SK-N-SH (cell line): ENCODE measurements around the gene THSD4. TPM values are rescaled to one million over a fixed set of nuclear protein-coding genes. Genes with fewer than 3 reads are reported as not detected.
A peak's percentile ranks its signal among the peaks of the same experiment; 100 is the strongest.

ENCODE experiments used
- CTCF ChIA-PET: fragments of 300-600, 350-600 bp; formaldehyde crosslinking; extraction: SDS; loops from one replicate; lab custom pipeline; 2021; lab: Yijun Ruan, JAX
- POLR2A ChIA-PET: fragments of 350-600 bp; sonication (Branson Sonifier 250); formaldehyde crosslinking; extraction: SDS; loops from one replicate; lab custom pipeline; 2020; ENCODE audit warnings: antibody characterized with exemption, inconsistent platforms; lab: Yijun Ruan, JAX
- DNase-seq: peaks from one replicate; pipeline ENCODE4 v3.0.0; 2012
- H2AFZ ChIP-seq: fragments of 200-600 bp; sonication (generic); 2 replicates; pipeline ENCODE4 v1.8.1; 2016; ENCODE audit warnings: antibody characterized with exemption, mild to moderate bottlenecking, low read depth
- H3F3A ChIP-seq: fragments of 200-600 bp; sonication (generic); replicated peaks from 2 replicates; pipeline ENCODE3; 2016; ENCODE audit warnings: antibody characterized with exemption, mild to moderate bottlenecking; ENCODE audit not compliant: insufficient read depth
- H3K27ac ChIP-seq, 2 experiments: fragments of 200-500 bp in 1 of 2; fragments of 200-600 bp in 1 of 2; sonication (Bioruptor generic) in 1 of 2; sonication (generic), shearing (Covaris generic) in 1 of 2; 2 replicates each; pipeline versions ENCODE4 v1.5.1 to v1.6.1; 2014 to 2016; ENCODE audit warnings: low read depth in 2 of 2, inconsistent platforms in 1 of 2, low read length in 1 of 2, mild to moderate bottlenecking in 1 of 2, mixed read lengths in 1 of 2
- H3K27me3 ChIP-seq: fragments of 200-600 bp; sonication (generic), shearing (Covaris generic); 2 replicates; pipeline ENCODE4 v1.6.1; 2016; ENCODE audit warnings: mixed run types; ENCODE audit not compliant: insufficient read depth
- H3K36me3 ChIP-seq, 2 experiments: fragments of 200-500 bp in 1 of 2; fragments of 200-600 bp in 1 of 2; sonication (Bioruptor generic) in 1 of 2; sonication (generic) in 1 of 2; replicated peaks in 1 of 2; 2 replicates each; pipeline versions ENCODE3 to v1.5.1; 2014 to 2016; ENCODE audit warnings: low read length in 1 of 2, mild to moderate bottlenecking in 1 of 2; ENCODE audit not compliant: insufficient read depth in 2 of 2, control insufficient read depth in 1 of 2
- H3K4me1 ChIP-seq, 2 experiments: fragments of 200-500 bp in 1 of 2; fragments of 200-600 bp in 1 of 2; sonication (Bioruptor generic) in 1 of 2; sonication (generic), shearing (Covaris generic) in 1 of 2; 2 replicates each; pipeline versions ENCODE4 v1.5.1 to v1.6.1; 2014 to 2016; ENCODE audit warnings: low read depth in 1 of 2, low read length in 1 of 2, mixed run types in 1 of 2; ENCODE audit not compliant: insufficient read depth in 2 of 2, control insufficient read depth in 1 of 2
- H3K4me2 ChIP-seq: fragments of 200-600 bp; sonication (generic), shearing (Covaris generic); 2 replicates; pipeline ENCODE4 v1.6.1; 2017; ENCODE audit warnings: mixed run types
- H3K4me3 ChIP-seq, 2 experiments: fragments of 200-500 bp in 1 of 2; fragments of 200-600 bp in 1 of 2; sonication (Bioruptor generic) in 1 of 2; sonication (generic), shearing (Covaris generic) in 1 of 2; 2 replicates each; pipeline versions ENCODE4 v1.5.1 to v1.8.1; 2014 to 2016; ENCODE audit warnings: low read depth in 2 of 2, inconsistent platforms in 1 of 2, low read length in 1 of 2, mild to moderate bottlenecking in 1 of 2, mixed read lengths in 1 of 2, moderate library complexity in 1 of 2
- H3K79me2 ChIP-seq: fragments of 200-600 bp; sonication (generic); 2 replicates; pipeline ENCODE4 v1.8.1; 2017; ENCODE audit warnings: mild to moderate bottlenecking; ENCODE audit not compliant: insufficient read depth
- H3K9ac ChIP-seq: fragments of 200-600 bp; sonication (generic); 2 replicates; pipeline ENCODE4 v1.6.1; 2017; ENCODE audit warnings: mixed run types
- H3K9me2 ChIP-seq: fragments of 200-600 bp; sonication (generic); 2 replicates; pipeline ENCODE4 v1.6.1; 2017; ENCODE audit warnings: mixed run types
- H3K9me3 ChIP-seq: fragments of 200-600 bp; sonication (generic); 2 replicates; pipeline ENCODE4 v1.6.1; 2017; ENCODE audit warnings: mixed run types, mild to moderate bottlenecking, moderate library complexity
- H4K20me1 ChIP-seq: fragments of 200-600 bp; sonication (generic); 2 replicates; pipeline ENCODE4 v1.6.1; 2017; ENCODE audit warnings: mild to moderate bottlenecking, mixed run types; ENCODE audit not compliant: insufficient read depth
- ELF1 ChIP-seq: IDR thresholded peaks from 2 replicates; pipeline ENCODE4 v1.4.0; 2012
- EP300 ChIP-seq, 2 experiments: IDR thresholded peaks; 2 replicates each; pipeline versions ENCODE4 v1.4.0 to v1.6.1; 2012; ENCODE audit warnings: borderline replicate concordance in 1 of 2, low read depth in 1 of 2, low read length in 1 of 2
- EZH2phosphoT487 ChIP-seq: fragments of 200-600 bp; sonication (generic); IDR thresholded peaks from 2 replicates; pipeline ENCODE4 v1.6.1; 2017; ENCODE audit warnings: low read depth, mixed run types, mild to moderate bottlenecking, antibody characterized with exemption, moderate library complexity, borderline replicate concordance
- FOSL2 ChIP-seq: IDR thresholded peaks from 2 replicates; pipeline ENCODE4 v1.4.0; 2012; ENCODE audit warnings: low read depth, mild to moderate bottlenecking, moderate library complexity, borderline replicate concordance
- FOXM1 ChIP-seq: IDR thresholded peaks from 2 replicates; pipeline ENCODE4 v1.4.0; 2012; ENCODE audit warnings: low read depth, mild to moderate bottlenecking
- GATA2 ChIP-seq: sonication (generic); formaldehyde crosslinking; IDR thresholded peaks from 2 replicates; pipeline ENCODE4 v1.5.0; 2020; ENCODE audit warnings: mild to moderate bottlenecking, missing genetic modification reagents
- JUND ChIP-seq: IDR thresholded peaks from 2 replicates; pipeline ENCODE4 v1.4.0; 2012
- MEF2A ChIP-seq: IDR thresholded peaks from 2 replicates; pipeline ENCODE4 v1.4.0; 2012; ENCODE audit warnings: low read depth, borderline replicate concordance
- MXI1 ChIP-seq: IDR thresholded peaks from 2 replicates; pipeline ENCODE4 v1.6.1; 2012; ENCODE audit warnings: mild to moderate bottlenecking, low read depth, low read length, improper control_type of control experiment
- NRF1 ChIP-seq: IDR thresholded peaks from 2 replicates; pipeline ENCODE4 v1.6.1; 2012; ENCODE audit warnings: low read depth, mild to moderate bottlenecking, low read length
- POLR2AphosphoS5 ChIP-seq: IDR thresholded peaks from 2 replicates; pipeline ENCODE4 v1.6.1; 2012; ENCODE audit warnings: low read depth, low read length
- RAD21 ChIP-seq: IDR thresholded peaks from 2 replicates; pipeline ENCODE4 v1.6.1; 2012; ENCODE audit warnings: mild to moderate bottlenecking, low read length
- RCOR1 ChIP-seq: fragments of 150-350 bp; IDR thresholded peaks from 2 replicates; pipeline ENCODE4 v1.6.1; 2017; ENCODE audit warnings: antibody characterized with exemption, low read length
- RFX5 ChIP-seq: IDR thresholded peaks from 2 replicates; pipeline ENCODE4 v1.6.1; 2012; ENCODE audit warnings: mild to moderate bottlenecking, improper control_type of control experiment, low read length
- RXRA ChIP-seq: IDR thresholded peaks from 2 replicates; pipeline ENCODE4 v1.4.0; 2012; ENCODE audit warnings: low read depth, mild to moderate bottlenecking, borderline replicate concordance
- TAF1 ChIP-seq: IDR thresholded peaks from 2 replicates; pipeline ENCODE4 v1.6.1; 2012; ENCODE audit warnings: low read depth, mild to moderate bottlenecking, low read length, moderate library complexity, borderline replicate concordance
- TCF12 ChIP-seq: IDR thresholded peaks from 2 replicates; pipeline ENCODE4 v1.4.0; 2012
- YY1 ChIP-seq: IDR thresholded peaks from 2 replicates; pipeline ENCODE4 v1.4.0; 2012; ENCODE audit warnings: low read depth, mild to moderate bottlenecking
- WGBS: methylation state at CpG from one replicate; pipeline ENCODE4 v1.1.6; 2017; ENCODE audit warnings: low lambda C conversion rate; 5-methylcytosine and 5-hydroxymethylcytosine counted together
- polyA plus RNA-seq, 3 experiments: library from polyadenylated mRNA; depleted of rRNA; stranded (reverse); fragments of >200 nt; gene quantifications; 2 replicates each; pipeline ENCODE4 v1.2.3, GENCODE V29; 2012
- TF ChIP-seq, protein P1 (sequence below): fragments of 150-350 bp; IDR thresholded peaks from 2 replicates; pipeline ENCODE4 v1.6.1; 2016; ENCODE audit warnings: mild to moderate bottlenecking, low read depth, low read length
- TF ChIP-seq, protein P2 (sequence below): fragments of 200-600 bp; sonication (generic); IDR thresholded peaks from 2 replicates; pipeline ENCODE4 v1.6.1; 2017; ENCODE audit warnings: antibody characterized with exemption, mild to moderate bottlenecking, moderate library complexity
- TF ChIP-seq, protein P3 (sequence below): IDR thresholded peaks from 2 replicates; pipeline ENCODE4 v1.4.0; 2012; ENCODE audit warnings: low read depth
- TF ChIP-seq, protein P4 (sequence below): IDR thresholded peaks from 2 replicates; pipeline ENCODE4 v1.6.1; 2012; ENCODE audit warnings: mild to moderate bottlenecking, low read depth, low read length, moderate library complexity
- TF ChIP-seq, protein P5 (sequence below): IDR thresholded peaks from 2 replicates; pipeline ENCODE4; 2012
- TF ChIP-seq, protein P6 (sequence below): IDR thresholded peaks from 2 replicates; pipeline ENCODE4 v1.4.0; 2012; ENCODE audit warnings: low read depth, borderline replicate concordance

THSD4 gene
- polyA plus RNA-seq, 1 of the 3 experiments (the other 2 are of a cell fraction): 79.1 TPM

DNA sequence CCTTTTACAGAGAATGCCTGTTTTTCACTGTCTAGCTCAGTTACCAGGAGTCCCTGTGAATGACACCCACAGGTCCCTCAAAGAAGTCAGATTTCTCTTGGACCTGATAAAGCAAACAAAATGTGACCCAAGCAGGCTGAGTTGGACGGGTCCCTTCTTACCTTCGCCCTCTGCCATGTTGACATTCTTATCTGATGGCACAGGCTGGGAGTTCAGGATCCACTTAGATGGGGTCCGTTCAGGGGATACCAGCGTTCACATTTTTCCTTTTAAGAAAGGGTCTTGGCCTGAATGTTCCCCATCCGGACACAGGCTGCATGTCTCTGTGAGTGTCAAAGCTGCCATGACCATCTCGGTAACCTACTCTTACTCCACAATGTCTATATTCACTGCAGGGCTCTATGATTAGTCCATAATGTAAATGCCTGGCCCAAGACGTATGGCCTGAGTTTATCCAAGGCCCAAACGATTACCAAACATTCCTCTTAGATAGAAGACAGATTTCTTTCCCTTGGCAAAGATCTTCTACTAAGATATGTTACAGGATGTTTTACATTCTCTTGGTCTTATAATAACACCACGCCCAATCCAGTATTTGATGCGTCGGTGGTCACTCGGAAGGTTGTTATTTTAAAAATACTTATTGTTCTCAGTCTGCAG is 179.1 kb downstream of the THSD4 start:
- POLR2A ChIA-PET: no interaction called here
- DNase-seq: no peak
- no peak for TF ChIP-seq MEF2A
- TF ChIP-seq EP300 (IDR thresholded peaks at IDR 0.05; ENCODE audit: borderline replicate concordance in 1 of 2, low read depth in 1 of 2, low read length in 1 of 2): peak in 1 of 2 experiments; percentile 81; a peak in 2 of 4 replicates
- no peak for TF ChIP-seq RAD21
- TF ChIP-seq MXI1: no peak
- TF ChIP-seq, protein P1, sequence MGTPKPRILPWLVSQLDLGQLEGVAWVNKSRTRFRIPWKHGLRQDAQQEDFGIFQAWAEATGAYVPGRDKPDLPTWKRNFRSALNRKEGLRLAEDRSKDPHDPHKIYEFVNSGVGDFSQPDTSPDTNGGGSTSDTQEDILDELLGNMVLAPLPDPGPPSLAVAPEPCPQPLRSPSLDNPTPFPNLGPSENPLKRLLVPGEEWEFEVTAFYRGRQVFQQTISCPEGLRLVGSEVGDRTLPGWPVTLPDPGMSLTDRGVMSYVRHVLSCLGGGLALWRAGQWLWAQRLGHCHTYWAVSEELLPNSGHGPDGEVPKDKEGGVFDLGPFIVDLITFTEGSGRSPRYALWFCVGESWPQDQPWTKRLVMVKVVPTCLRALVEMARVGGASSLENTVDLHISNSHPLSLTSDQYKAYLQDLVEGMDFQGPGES: no peak
- TF ChIP-seq POLR2AphosphoS5: peak; percentile 56; the same call in 1 of the 2 replicates
- TF ChIP-seq, protein P2, sequence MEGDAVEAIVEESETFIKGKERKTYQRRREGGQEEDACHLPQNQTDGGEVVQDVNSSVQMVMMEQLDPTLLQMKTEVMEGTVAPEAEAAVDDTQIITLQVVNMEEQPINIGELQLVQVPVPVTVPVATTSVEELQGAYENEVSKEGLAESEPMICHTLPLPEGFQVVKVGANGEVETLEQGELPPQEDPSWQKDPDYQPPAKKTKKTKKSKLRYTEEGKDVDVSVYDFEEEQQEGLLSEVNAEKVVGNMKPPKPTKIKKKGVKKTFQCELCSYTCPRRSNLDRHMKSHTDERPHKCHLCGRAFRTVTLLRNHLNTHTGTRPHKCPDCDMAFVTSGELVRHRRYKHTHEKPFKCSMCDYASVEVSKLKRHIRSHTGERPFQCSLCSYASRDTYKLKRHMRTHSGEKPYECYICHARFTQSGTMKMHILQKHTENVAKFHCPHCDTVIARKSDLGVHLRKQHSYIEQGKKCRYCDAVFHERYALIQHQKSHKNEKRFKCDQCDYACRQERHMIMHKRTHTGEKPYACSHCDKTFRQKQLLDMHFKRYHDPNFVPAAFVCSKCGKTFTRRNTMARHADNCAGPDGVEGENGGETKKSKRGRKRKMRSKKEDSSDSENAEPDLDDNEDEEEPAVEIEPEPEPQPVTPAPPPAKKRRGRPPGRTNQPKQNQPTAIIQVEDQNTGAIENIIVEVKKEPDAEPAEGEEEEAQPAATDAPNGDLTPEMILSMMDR: no peak
- TF ChIP-seq YY1: no peak
- no peak for TF ChIP-seq GATA2 (CRISPR knock-in tag)
- TF ChIP-seq TAF1: no peak
- peak; percentile 60; the same call in 1 of the 2 replicates for TF ChIP-seq FOXM1
- peak; percentile 89 for TF ChIP-seq TCF12
- peak; percentile 52; the same call in 1 of the 2 replicates for TF ChIP-seq JUND
- no peak for TF ChIP-seq NRF1
- TF ChIP-seq RFX5: no peak
- TF ChIP-seq ELF1: no peak
- TF ChIP-seq, protein P3, sequence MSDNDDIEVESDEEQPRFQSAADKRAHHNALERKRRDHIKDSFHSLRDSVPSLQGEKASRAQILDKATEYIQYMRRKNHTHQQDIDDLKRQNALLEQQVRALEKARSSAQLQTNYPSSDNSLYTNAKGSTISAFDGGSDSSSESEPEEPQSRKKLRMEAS: no peak
- no peak; the same call in 1 of the 2 replicates for TF ChIP-seq RXRA
- TF ChIP-seq, protein P4, sequence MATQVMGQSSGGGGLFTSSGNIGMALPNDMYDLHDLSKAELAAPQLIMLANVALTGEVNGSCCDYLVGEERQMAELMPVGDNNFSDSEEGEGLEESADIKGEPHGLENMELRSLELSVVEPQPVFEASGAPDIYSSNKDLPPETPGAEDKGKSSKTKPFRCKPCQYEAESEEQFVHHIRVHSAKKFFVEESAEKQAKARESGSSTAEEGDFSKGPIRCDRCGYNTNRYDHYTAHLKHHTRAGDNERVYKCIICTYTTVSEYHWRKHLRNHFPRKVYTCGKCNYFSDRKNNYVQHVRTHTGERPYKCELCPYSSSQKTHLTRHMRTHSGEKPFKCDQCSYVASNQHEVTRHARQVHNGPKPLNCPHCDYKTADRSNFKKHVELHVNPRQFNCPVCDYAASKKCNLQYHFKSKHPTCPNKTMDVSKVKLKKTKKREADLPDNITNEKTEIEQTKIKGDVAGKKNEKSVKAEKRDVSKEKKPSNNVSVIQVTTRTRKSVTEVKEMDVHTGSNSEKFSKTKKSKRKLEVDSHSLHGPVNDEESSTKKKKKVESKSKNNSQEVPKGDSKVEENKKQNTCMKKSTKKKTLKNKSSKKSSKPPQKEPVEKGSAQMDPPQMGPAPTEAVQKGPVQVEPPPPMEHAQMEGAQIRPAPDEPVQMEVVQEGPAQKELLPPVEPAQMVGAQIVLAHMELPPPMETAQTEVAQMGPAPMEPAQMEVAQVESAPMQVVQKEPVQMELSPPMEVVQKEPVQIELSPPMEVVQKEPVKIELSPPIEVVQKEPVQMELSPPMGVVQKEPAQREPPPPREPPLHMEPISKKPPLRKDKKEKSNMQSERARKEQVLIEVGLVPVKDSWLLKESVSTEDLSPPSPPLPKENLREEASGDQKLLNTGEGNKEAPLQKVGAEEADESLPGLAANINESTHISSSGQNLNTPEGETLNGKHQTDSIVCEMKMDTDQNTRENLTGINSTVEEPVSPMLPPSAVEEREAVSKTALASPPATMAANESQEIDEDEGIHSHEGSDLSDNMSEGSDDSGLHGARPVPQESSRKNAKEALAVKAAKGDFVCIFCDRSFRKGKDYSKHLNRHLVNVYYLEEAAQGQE: no peak
- TF ChIP-seq, protein P5, sequence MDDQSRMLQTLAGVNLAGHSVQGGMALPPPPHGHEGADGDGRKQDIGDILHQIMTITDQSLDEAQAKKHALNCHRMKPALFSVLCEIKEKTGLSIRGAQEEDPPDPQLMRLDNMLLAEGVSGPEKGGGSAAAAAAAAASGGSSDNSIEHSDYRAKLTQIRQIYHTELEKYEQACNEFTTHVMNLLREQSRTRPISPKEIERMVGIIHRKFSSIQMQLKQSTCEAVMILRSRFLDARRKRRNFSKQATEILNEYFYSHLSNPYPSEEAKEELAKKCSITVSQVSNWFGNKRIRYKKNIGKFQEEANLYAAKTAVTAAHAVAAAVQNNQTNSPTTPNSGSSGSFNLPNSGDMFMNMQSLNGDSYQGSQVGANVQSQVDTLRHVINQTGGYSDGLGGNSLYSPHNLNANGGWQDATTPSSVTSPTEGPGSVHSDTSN: peak; percentile 57
- TF ChIP-seq EZH2phosphoT487: no peak
- peak; percentile 34; the same call in 1 of the 2 replicates for TF ChIP-seq FOSL2
- no peak for TF ChIP-seq RCOR1
- TF ChIP-seq, protein P6, sequence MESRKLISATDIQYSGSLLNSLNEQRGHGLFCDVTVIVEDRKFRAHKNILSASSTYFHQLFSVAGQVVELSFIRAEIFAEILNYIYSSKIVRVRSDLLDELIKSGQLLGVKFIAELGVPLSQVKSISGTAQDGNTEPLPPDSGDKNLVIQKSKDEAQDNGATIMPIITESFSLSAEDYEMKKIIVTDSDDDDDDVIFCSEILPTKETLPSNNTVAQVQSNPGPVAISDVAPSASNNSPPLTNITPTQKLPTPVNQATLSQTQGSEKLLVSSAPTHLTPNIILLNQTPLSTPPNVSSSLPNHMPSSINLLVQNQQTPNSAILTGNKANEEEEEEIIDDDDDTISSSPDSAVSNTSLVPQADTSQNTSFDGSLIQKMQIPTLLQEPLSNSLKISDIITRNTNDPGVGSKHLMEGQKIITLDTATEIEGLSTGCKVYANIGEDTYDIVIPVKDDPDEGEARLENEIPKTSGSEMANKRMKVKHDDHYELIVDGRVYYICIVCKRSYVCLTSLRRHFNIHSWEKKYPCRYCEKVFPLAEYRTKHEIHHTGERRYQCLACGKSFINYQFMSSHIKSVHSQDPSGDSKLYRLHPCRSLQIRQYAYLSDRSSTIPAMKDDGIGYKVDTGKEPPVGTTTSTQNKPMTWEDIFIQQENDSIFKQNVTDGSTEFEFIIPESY: no peak

More for the DNA sequence above, 179.1 kb downstream of the THSD4 start:
- peak overlapping the region; percentile 66 for H3K9ac ChIP-seq
- CTCF ChIA-PET: no interaction called here
- H3K27me3 ChIP-seq: no peaks in the 10 kb centered on the region
- H4K20me1 ChIP-seq: no peaks in the 10 kb centered on the region
- H3K4me1 ChIP-seq: peaks cover 18 to 28% of the 10 kb centered on the region in 2 experiments
- peaks cover 16% of the 10 kb centered on the region for H3K79me2 ChIP-seq
- peak overlapping the region; percentile 87 to 98 for H3K27ac ChIP-seq
- H3K9me2 ChIP-seq: no peaks in the 10 kb centered on the region
- WGBS: 33% methylated on average over 12 of the region's 12 CpGs
- peak overlapping the region in 1 of 2 experiments; percentile 24; a peak in 1 of 4 replicates for H3K4me3 ChIP-seq
- peaks cover 0 to 7% of the 10 kb centered on the region in 2 experiments for H3K36me3 ChIP-seq
- H2AFZ ChIP-seq: no peak overlapping the region
- peak overlapping the region; percentile 59 for H3K4me2 ChIP-seq
- H3K9me3 ChIP-seq: no peaks in the 10 kb centered on the region
- peaks cover 33% of the 10 kb centered on the region for H3F3A ChIP-seq
